Measurements from ENCODE around the gene HHAT.

DNA sequence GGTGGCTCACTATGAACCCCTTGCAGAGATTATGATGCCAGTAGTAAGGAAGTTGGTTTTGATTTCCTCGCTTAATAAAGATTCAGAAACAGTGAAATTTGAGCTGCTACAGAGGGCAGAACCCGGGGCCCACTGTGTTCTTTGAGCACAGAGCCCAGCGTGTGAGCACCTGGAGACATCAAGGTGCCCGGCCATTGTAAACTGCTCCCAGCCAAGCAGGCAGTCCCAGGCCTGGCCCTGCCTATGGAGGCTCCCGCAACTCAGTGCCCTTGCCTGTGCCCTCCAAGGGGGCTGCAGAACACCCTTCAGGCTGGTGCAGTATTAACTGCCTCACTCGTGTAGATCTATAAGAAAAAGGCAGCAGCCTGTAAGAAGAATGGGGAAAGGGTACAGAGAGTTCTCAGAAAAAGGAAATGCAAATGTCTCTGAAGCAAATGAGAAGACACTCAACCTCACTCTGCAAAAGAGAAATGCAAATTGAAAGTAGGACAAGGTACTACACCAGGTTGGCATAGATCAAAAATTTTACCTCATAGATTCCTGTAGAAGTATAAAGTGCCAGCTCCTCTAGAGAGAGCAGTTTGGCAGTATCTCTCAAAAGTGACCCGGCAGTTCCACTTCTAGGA is 323.7 kb downstream of the HHAT start:
- TF ChIP-seq, protein P1, sequence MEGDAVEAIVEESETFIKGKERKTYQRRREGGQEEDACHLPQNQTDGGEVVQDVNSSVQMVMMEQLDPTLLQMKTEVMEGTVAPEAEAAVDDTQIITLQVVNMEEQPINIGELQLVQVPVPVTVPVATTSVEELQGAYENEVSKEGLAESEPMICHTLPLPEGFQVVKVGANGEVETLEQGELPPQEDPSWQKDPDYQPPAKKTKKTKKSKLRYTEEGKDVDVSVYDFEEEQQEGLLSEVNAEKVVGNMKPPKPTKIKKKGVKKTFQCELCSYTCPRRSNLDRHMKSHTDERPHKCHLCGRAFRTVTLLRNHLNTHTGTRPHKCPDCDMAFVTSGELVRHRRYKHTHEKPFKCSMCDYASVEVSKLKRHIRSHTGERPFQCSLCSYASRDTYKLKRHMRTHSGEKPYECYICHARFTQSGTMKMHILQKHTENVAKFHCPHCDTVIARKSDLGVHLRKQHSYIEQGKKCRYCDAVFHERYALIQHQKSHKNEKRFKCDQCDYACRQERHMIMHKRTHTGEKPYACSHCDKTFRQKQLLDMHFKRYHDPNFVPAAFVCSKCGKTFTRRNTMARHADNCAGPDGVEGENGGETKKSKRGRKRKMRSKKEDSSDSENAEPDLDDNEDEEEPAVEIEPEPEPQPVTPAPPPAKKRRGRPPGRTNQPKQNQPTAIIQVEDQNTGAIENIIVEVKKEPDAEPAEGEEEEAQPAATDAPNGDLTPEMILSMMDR (IDR thresholded peaks at IDR 0.05; ENCODE audit: low read length) = no peak
- no peak for TF ChIP-seq EZH2 (optimal IDR thresholded peaks at IDR 0.05; ENCODE audit: low read depth, low read length)
- TF ChIP-seq EZH2phosphoT487 (IDR thresholded peaks at IDR 0.05; ENCODE audit: low read length) = no peak

Data from MM.1S (cell line).